IMR-90 (cell line): Measurements from ENCODE around the gene KCNMB2.

Source experiments
- CEBPB ChIP-seq: IDR thresholded peaks from 2 replicates; pipeline ENCODE4 v1.6.1; 2012; ENCODE audit warnings: low read depth, low read length, improper control_type of control experiment
- CHD1 ChIP-seq: IDR thresholded peaks from 2 replicates; pipeline ENCODE4 v1.6.1; 2012; ENCODE audit warnings: low read depth, low read length, improper control_type of control experiment
- CTCF ChIP-seq: conservative IDR thresholded peaks from 2 replicates; pipeline ENCODE4 v1.5.1; 2012; ENCODE audit warnings: mild to moderate bottlenecking, low read depth, low read length, improper control_type of control experiment
- POLR2A ChIP-seq: IDR thresholded peaks from 2 replicates; pipeline ENCODE4 v1.6.1; 2012; ENCODE audit warnings: mild to moderate bottlenecking, low read depth, low read length
- RAD21 ChIP-seq: IDR thresholded peaks from 2 replicates; pipeline ENCODE4 v1.6.1; 2012; ENCODE audit warnings: low read length, improper control_type of control experiment
- RFX5 ChIP-seq: IDR thresholded peaks from 2 replicates; pipeline ENCODE4 v1.8.0; 2012; ENCODE audit warnings: low read depth, mild to moderate bottlenecking, low read length, moderate library complexity
- TF ChIP-seq, protein P1 (sequence below): fragments of 150-350 bp; IDR thresholded peaks from 2 replicates; pipeline ENCODE4 v1.6.1; 2017; ENCODE audit warnings: mild to moderate bottlenecking, antibody characterized with exemption, low read length, low read depth
- TF ChIP-seq, protein P2 (sequence below): fragments of 150-350 bp; IDR thresholded peaks from 2 replicates; pipeline ENCODE4 v1.6.1; 2016; ENCODE audit warnings: low read depth, mild to moderate bottlenecking, low read length, moderate library complexity, borderline replicate concordance

GRCh38 chr3:178525251-178525650, 11.0 kb upstream of the KCNMB2 start:
- no peak for TF ChIP-seq CEBPB
- no peak for TF ChIP-seq RAD21
- TF ChIP-seq CTCF, result no peak
- TF ChIP-seq POLR2A, result no peak
- TF ChIP-seq, protein P1, sequence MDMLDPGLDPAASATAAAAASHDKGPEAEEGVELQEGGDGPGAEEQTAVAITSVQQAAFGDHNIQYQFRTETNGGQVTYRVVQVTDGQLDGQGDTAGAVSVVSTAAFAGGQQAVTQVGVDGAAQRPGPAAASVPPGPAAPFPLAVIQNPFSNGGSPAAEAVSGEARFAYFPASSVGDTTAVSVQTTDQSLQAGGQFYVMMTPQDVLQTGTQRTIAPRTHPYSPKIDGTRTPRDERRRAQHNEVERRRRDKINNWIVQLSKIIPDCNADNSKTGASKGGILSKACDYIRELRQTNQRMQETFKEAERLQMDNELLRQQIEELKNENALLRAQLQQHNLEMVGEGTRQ, result no peak
- no peak for TF ChIP-seq CHD1
- TF ChIP-seq, protein P2, sequence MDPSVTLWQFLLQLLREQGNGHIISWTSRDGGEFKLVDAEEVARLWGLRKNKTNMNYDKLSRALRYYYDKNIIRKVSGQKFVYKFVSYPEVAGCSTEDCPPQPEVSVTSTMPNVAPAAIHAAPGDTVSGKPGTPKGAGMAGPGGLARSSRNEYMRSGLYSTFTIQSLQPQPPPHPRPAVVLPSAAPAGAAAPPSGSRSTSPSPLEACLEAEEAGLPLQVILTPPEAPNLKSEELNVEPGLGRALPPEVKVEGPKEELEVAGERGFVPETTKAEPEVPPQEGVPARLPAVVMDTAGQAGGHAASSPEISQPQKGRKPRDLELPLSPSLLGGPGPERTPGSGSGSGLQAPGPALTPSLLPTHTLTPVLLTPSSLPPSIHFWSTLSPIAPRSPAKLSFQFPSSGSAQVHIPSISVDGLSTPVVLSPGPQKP, result no peak
- TF ChIP-seq RFX5, result no peak
